Epithelial cell of esophagus (primary cell): ENCODE results near the gene EHHADH.

ENCODE experiments used
- DNase-seq: peaks from one replicate; pipeline ENCODE4 v3.0.0; 2010; ENCODE audit warnings: low read depth
- H3K4me3 ChIP-seq: 2 replicates; pipeline ENCODE4 v1.5.1; 2011; ENCODE audit warnings: mild to moderate bottlenecking, low read length, control low read depth
- CTCF ChIP-seq: IDR thresholded peaks from 2 replicates; pipeline ENCODE4 v1.5.1; 2011; ENCODE audit warnings: low read depth, mild to moderate bottlenecking, low read length, control low read depth, inconsistent platforms; ENCODE audit not compliant: insufficient read depth; ENCODE audit errors: missing control alignments

EHHADH gene

GRCh38 chr3:185199206-185199605 is 54.6 kb downstream of the EHHADH start:
- no peak for DNase-seq
- no peak for TF ChIP-seq CTCF

GRCh38 chr3:185197068-185197467 is 56.8 kb downstream of the EHHADH start:
- DNase-seq: no peak
- H3K4me3 ChIP-seq: no peak overlapping the region
- no peak for TF ChIP-seq CTCF

More at GRCh38 chr3:185199206-185199605, 54.6 kb downstream of the EHHADH start:
- H3K4me3 ChIP-seq: no peak overlapping the region

GRCh38 chr3:185195652-185196051 is 58.2 kb downstream of the EHHADH start:
- H3K4me3 ChIP-seq: no peak overlapping the region
- DNase-seq: no peak
- TF ChIP-seq CTCF: no peak

GRCh38 chr3:185188816-185189215 is 65.0 kb downstream of the EHHADH start:
- no peak for TF ChIP-seq CTCF
- no peak overlapping the region for H3K4me3 ChIP-seq
- no peak for DNase-seq

GRCh38 chr3:185187391-185187790 is 66.5 kb downstream of the EHHADH start:
- no peak overlapping the region for H3K4me3 ChIP-seq
- no peak for DNase-seq
- no peak for TF ChIP-seq CTCF

GRCh38 chr3:185176750-185177359 is 77.0 kb downstream of the EHHADH start:
- H3K4me3 ChIP-seq: no peak overlapping the region
- TF ChIP-seq CTCF: peak; percentile 73
- peak; percentile 45 for DNase-seq

GRCh38 chr3:185175370-185175987 is 78.4 kb downstream of the EHHADH start:
- DNase-seq: peak; percentile 21
- no peak for TF ChIP-seq CTCF
- H3K4me3 ChIP-seq: no peak overlapping the region
